Gastroesophageal sphincter (tissue), 3 donors: ENCODE measurements around the gene SLC40A1.

Experiments used
- POLR2AphosphoS5 ChIP-seq: sonication (generic); formaldehyde crosslinking; IDR thresholded peaks from one replicate; pipeline ENCODE4 v1.6.1; 2017; ENCODE audit warnings: antibody characterized with exemption
- TF ChIP-seq, protein P1 (sequence below), 4 experiments: fragments of 200-600 bp in 2 of 4; fragments of 450-650 bp in 2 of 4; sonication (generic) in 1 of 4; IDR thresholded peaks; one replicate each; pipeline ENCODE4 v1.5.1; 2017 to 2019; ENCODE audit warnings: antibody characterized with exemption in 4 of 4, mild to moderate bottlenecking in 2 of 4, moderate library complexity in 2 of 4

DNA sequence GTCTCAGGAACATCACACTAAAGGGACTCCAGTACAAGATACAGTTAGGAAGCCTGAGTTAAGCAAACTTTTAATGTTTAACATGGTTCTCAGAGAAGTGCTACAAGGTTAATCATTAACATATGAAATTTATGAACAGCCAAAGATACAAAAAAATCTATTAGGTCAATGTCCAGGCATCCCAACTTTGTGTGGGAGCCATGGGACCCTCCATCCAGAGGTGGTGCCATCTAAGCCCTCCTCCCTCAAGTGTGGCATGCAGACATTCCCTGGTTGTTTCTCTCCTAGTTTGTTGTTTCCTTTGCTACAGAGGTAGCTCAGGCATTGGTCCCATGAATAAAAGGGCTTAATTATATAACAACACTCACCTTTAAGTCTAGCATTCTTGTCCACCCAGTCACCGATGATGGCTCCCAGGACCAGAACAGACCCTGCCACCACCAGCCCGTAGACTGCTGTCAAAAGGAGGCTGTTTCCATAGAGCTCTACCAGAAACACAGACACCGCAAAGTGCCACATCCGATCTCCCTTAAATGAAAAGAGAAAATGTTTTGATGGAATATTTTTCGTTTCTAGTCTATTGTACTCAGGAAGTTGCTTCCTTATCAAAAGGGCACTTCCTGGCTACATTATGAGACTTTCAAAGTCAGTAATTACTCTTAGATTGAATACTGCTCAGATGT lies 5.7 kb downstream of the SLC40A1 start:
- TF ChIP-seq, protein P1, sequence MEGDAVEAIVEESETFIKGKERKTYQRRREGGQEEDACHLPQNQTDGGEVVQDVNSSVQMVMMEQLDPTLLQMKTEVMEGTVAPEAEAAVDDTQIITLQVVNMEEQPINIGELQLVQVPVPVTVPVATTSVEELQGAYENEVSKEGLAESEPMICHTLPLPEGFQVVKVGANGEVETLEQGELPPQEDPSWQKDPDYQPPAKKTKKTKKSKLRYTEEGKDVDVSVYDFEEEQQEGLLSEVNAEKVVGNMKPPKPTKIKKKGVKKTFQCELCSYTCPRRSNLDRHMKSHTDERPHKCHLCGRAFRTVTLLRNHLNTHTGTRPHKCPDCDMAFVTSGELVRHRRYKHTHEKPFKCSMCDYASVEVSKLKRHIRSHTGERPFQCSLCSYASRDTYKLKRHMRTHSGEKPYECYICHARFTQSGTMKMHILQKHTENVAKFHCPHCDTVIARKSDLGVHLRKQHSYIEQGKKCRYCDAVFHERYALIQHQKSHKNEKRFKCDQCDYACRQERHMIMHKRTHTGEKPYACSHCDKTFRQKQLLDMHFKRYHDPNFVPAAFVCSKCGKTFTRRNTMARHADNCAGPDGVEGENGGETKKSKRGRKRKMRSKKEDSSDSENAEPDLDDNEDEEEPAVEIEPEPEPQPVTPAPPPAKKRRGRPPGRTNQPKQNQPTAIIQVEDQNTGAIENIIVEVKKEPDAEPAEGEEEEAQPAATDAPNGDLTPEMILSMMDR (IDR thresholded peaks at IDR 0.05) = no peak
- no peak for TF ChIP-seq POLR2AphosphoS5
